T1000 (cell line): Measurements from ENCODE around the gene RLN1.
"Not testable (repeated sequence)": the region's sequence is repeated elsewhere in the genome, so short reads cannot be mapped to it uniquely, and the experiment has no call there.

Source experiments
- DNase-seq: peaks from one replicate; lab custom pipeline; 2025; ENCODE audit warnings: mixed read lengths; lab: John Stamatoyannopoulos, UW

The RLN1 gene

GRCh38 chr9:5338992-5339981 lies at the start of gene RLN1:
Gene RLN1 (minus strand): TSS chr9:5339876. CDS start chr9:5339746, 130 bp downstream.
- not testable (repeated sequence) for DNase-seq

GRCh38 chr9:5389109-5389732 lies 49.5 kb upstream of the RLN1 start:
- peak; percentile 15 for DNase-seq

GRCh38 chr9:5388026-5388819 lies 48.5 kb upstream of the RLN1 start:
- DNase-seq: no peak

GRCh38 chr9:5384436-5384835 lies 44.8 kb upstream of the RLN1 start:
- no peak for DNase-seq

GRCh38 chr9:5382479-5382878 lies 42.8 kb upstream of the RLN1 start:
- no peak for DNase-seq

- no peak for DNase-seq
Observed at GRCh38 chr9:5375790-5376477, 36.3 kb upstream of the RLN1 start.

GRCh38 chr9:5375091-5375490 lies 35.4 kb upstream of the RLN1 start:
- no peak for DNase-seq

GRCh38 chr9:5364294-5365024 lies 24.8 kb upstream of the RLN1 start:
- no peak for DNase-seq

- no peak for DNase-seq
Observed at GRCh38 chr9:5361326-5362010, 21.8 kb upstream of the RLN1 start.

- DNase-seq: no peak
Observed at GRCh38 chr9:5360341-5360740, 20.7 kb upstream of the RLN1 start.

- DNase-seq: no peak
Observed at GRCh38 chr9:5357431-5358105, 17.9 kb upstream of the RLN1 start.

GRCh38 chr9:5355817-5356216 lies 16.1 kb upstream of the RLN1 start:
- no peak for DNase-seq

GRCh38 chr9:5355226-5355625 lies 15.6 kb upstream of the RLN1 start:
- DNase-seq: no peak

GRCh38 chr9:5354184-5354583 lies 14.5 kb upstream of the RLN1 start:
- DNase-seq: no peak

- no peak for DNase-seq
Observed at GRCh38 chr9:5352637-5353248, 13.1 kb upstream of the RLN1 start.

- no peak for DNase-seq
Observed at GRCh38 chr9:5336688-5337087, 3.0 kb downstream of the RLN1 start.

GRCh38 chr9:5331276-5331675 lies 8.4 kb downstream of the RLN1 start:
- DNase-seq: not testable (repeated sequence)

- no peak for DNase-seq
Observed at GRCh38 chr9:5326893-5327548, 12.7 kb downstream of the RLN1 start.

- no peak for DNase-seq
Observed at GRCh38 chr9:5326187-5326586, 13.5 kb downstream of the RLN1 start.
